Measurements from ENCODE around the gene CCER1.

GRCh38 chr12:90969851-90970250, 14.9 kb upstream of the CCER1 start:
- TF ChIP-seq POLR2A (IDR thresholded peaks at IDR 0.05; ENCODE audit: low read depth) (no peak), EP300 (IDR thresholded peaks at IDR 0.05) (no peak), CTCF (IDR thresholded peaks at IDR 0.05) (no peak), POLR2AphosphoS5 (IDR thresholded peaks at IDR 0.05) (no peak)

All from esophagus muscularis mucosa (tissue), 4 donors.